Breast epithelium (tissue), 4 donors: Measurements from ENCODE around the gene CDK14. TPM values are rescaled to one million over a fixed set of nuclear protein-coding genes. Genes with fewer than 3 reads are reported as not detected.

Experiments used
- DNase-seq, 2 donors: peaks; one replicate each; pipeline ENCODE4 v3.0.0-alpha.2; 2019; ENCODE audit warnings: low spot score in 2 of 2
- H3K27ac ChIP-seq, 2 donors: fragments of 200-600 bp; sonication (generic) in 1 of 2; one replicate each; pipeline ENCODE4 v1.5.1; 2016 to 2019; ENCODE audit warnings: mild to moderate bottlenecking in 1 of 2
- H3K27me3 ChIP-seq, 2 donors: fragments of 200-600 bp; sonication (generic) in 1 of 2; one replicate each; pipeline versions ENCODE4 v1.5.1 to v1.6.0; 2017 to 2019; ENCODE audit warnings: control low read depth in 1 of 2, mild to moderate bottlenecking in 1 of 2
- H3K36me3 ChIP-seq: fragments of 200-600 bp; one replicate; pipeline ENCODE4 v1.5.1; 2019
- H3K4me1 ChIP-seq, 2 donors: fragments of 200-600 bp; sonication (generic); one replicate each; pipeline ENCODE4 v1.5.1; 2016 to 2019; ENCODE audit warnings: control low read depth in 1 of 2
- H3K4me3 ChIP-seq, 3 donors: fragments of 200-600 bp; sonication (generic); 1 replicate in 2 of 3; 2 replicates in 1 of 3; pipeline ENCODE4 v1.5.1; 2016 to 2019; ENCODE audit warnings: mild to moderate bottlenecking in 3 of 3, moderate library complexity in 2 of 3
- H3K9me3 ChIP-seq, 2 donors: fragments of 200-600 bp; sonication (generic) in 1 of 2; one replicate each; pipeline ENCODE4 v1.5.1; 2016 to 2019; ENCODE audit warnings: control low read depth in 1 of 2
- CTCF ChIP-seq, 3 donors: fragments of 450-650 bp; IDR thresholded peaks; one replicate each; pipeline ENCODE4 v1.5.1; 2016 to 2017; ENCODE audit warnings: antibody characterized with exemption in 3 of 3, mild to moderate bottlenecking in 3 of 3, moderate library complexity in 3 of 3
- POLR2A ChIP-seq: fragments of 450-650 bp; IDR thresholded peaks from one replicate; pipeline ENCODE4 v1.6.1; 2016; ENCODE audit warnings: antibody characterized with exemption, mild to moderate bottlenecking, moderate library complexity
- POLR2AphosphoS5 ChIP-seq, 3 donors: sonication (generic); formaldehyde crosslinking; IDR thresholded peaks; one replicate each; pipeline ENCODE4 v1.6.1; 2017; ENCODE audit warnings: antibody characterized with exemption in 3 of 3
- intact Hi-C: fragments of 100-400 bp; cut with DNase I; formaldehyde crosslinking; loops from one replicate; pipeline ENCODE4 v1.15.1; 2023; ENCODE audit warnings: low total_unique reads
- total RNA-seq, 3 donors: library from RNA; depleted of rRNA; stranded (reverse); fragments of >200 nt; gene quantifications; one replicate each; pipeline ENCODE4 v1.1.0, GENCODE V29; 2016

The CDK14 gene
- total RNA-seq, 3 donors from 2014 or later, result 16.3 to 64.7 (median 29.8) TPM

- TF ChIP-seq POLR2A, result no peak
- TF ChIP-seq CTCF (IDR thresholded peaks at IDR 0.05), result no peak
- TF ChIP-seq POLR2AphosphoS5 (IDR thresholded peaks at IDR 0.05), result no peak
- intact Hi-C loops, result no loop called here
- Histone ChIP-seq H3K36me3 (no peaks in the 10 kb centered on the region), H3K4me3 (no peak overlapping the region), H3K9me3 (no peaks in the 10 kb centered on the region), H3K27ac (no peak overlapping the region), H3K27me3 (no peaks in the 10 kb centered on the region), H3K4me1 (no peaks in the 10 kb centered on the region)
- DNase-seq, result no peak
Observed at GRCh38 chr7:91007371-91007770, 411.2 kb downstream of the CDK14 start.

DNA sequence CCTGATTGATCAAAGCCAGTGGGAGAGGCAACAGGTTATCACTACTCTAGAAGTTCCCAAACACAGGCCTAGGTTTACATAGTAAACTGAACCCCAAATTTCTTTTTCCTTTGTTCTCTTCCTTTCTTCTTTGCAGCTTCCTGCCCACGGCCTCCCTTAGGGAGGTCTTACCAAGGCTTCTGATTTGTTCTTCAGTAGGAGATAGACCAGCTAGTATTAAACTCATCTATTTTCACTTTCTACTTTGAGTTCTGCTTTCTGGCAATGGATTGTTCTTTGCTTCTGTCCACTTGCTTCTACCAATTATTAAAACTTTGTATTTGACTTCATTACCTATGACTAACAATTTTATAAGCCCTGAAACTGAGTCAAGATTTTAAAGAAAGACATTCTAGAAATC is 417.0 kb downstream of the CDK14 start:
- TF ChIP-seq CTCF (IDR thresholded peaks at IDR 0.05), result no peak
- no peak for TF ChIP-seq POLR2A
- no peak for TF ChIP-seq POLR2AphosphoS5 (IDR thresholded peaks at IDR 0.05)
- DNase-seq, result no peak
- no peak overlapping the region for H3K4me3 ChIP-seq
- intact Hi-C loops, result no loop called here
- no peak overlapping the region for H3K27ac ChIP-seq
- H3K4me1 ChIP-seq, result no peaks in the 10 kb centered on the region
- no peaks in the 10 kb centered on the region for H3K9me3 ChIP-seq
- no peaks in the 10 kb centered on the region for H3K36me3 ChIP-seq
- no peaks in the 10 kb centered on the region for H3K27me3 ChIP-seq

GRCh38 chr7:91019686-91020385 is 423.7 kb downstream of the CDK14 start:
- Histone ChIP-seq H3K4me3 (no peak overlapping the region), H3K4me1 (no peaks in the 10 kb centered on the region), H3K27me3 (no peaks in the 10 kb centered on the region), H3K9me3 (no peaks in the 10 kb centered on the region), H3K36me3 (no peaks in the 10 kb centered on the region), H3K27ac (peak overlapping the region in 1 of 2 donors; percentile 34)
- intact Hi-C loops, result no loop called here
- no peak for TF ChIP-seq POLR2AphosphoS5 (IDR thresholded peaks at IDR 0.05)
- no peak for TF ChIP-seq CTCF (IDR thresholded peaks at IDR 0.05)
- no peak for TF ChIP-seq POLR2A
- DNase-seq, result no peak

- TF ChIP-seq POLR2A, result no peak
- no peak for TF ChIP-seq CTCF (IDR thresholded peaks at IDR 0.05)
- TF ChIP-seq POLR2AphosphoS5 (IDR thresholded peaks at IDR 0.05), result no peak
- Histone ChIP-seq H3K27ac (peak overlapping the region in 1 of 2 donors; percentile 34), H3K27me3 (no peaks in the 10 kb centered on the region), H3K9me3 (no peaks in the 10 kb centered on the region), H3K4me1 (no peaks in the 10 kb centered on the region), H3K36me3 (no peaks in the 10 kb centered on the region), H3K4me3 (no peak overlapping the region)
- peak in 1 of 2 donors; percentile 35 for DNase-seq
- intact Hi-C loops, result no loop called here
Observed at GRCh38 chr7:91020636-91021385, 424.7 kb downstream of the CDK14 start.

- DNase-seq, result no peak
- Histone ChIP-seq H3K27ac (no peak overlapping the region), H3K27me3 (no peaks in the 10 kb centered on the region), H3K36me3 (no peaks in the 10 kb centered on the region), H3K4me1 (no peaks in the 10 kb centered on the region), H3K9me3 (no peaks in the 10 kb centered on the region), H3K4me3 (no peak overlapping the region)
- TF ChIP-seq POLR2AphosphoS5 (IDR thresholded peaks at IDR 0.05) (no peak), POLR2A (no peak), CTCF (IDR thresholded peaks at IDR 0.05) (no peak)
- intact Hi-C loops, result no loop called here
Observed at GRCh38 chr7:91021956-91022355, 425.8 kb downstream of the CDK14 start.
